Thyroid gland (tissue), 4 donors: Measurements from ENCODE around the gene AP2M1. TPM values are rescaled to one million over a fixed set of nuclear protein-coding genes. Genes with fewer than 3 reads are reported as not detected.
A peak's percentile ranks its signal among the peaks of the same experiment; 100 is the strongest.
"Not testable (repeated sequence)": the region's sequence is repeated elsewhere in the genome, so short reads cannot be mapped to it uniquely, and the experiment has no call there.

Experiments used
- DNase-seq, 2 donors: peaks; one replicate each; pipeline ENCODE4 v3.0.0-alpha.2; 2019
- H3K27ac ChIP-seq, 3 donors: fragments of 200-600 bp; sonication (generic); 1 replicate in 2 of 3; 2 replicates in 1 of 3; pipeline ENCODE4 v1.5.1; 2016 to 2019; ENCODE audit warnings: mild to moderate bottlenecking in 1 of 3, moderate library complexity in 1 of 3
- H3K27me3 ChIP-seq: fragments of 200-600 bp; sonication (generic); one replicate; pipeline ENCODE4 v1.5.1; 2019
- H3K36me3 ChIP-seq, 2 donors: fragments of 200-600 bp; sonication (generic); one replicate each; pipeline ENCODE4 v1.5.1; 2016 to 2019
- H3K4me1 ChIP-seq, 2 donors: fragments of 200-600 bp; sonication (generic); one replicate each; pipeline ENCODE4 v1.5.1; 2017 to 2019
- H3K4me3 ChIP-seq, 3 donors: fragments of 200-600 bp; sonication (generic); replicated peaks in 1 of 3; 1 replicate in 2 of 3; 2 replicates in 1 of 3; pipeline ENCODE4 v1.5.1; 2016; ENCODE audit warnings: mild to moderate bottlenecking in 1 of 3
- H3K9me3 ChIP-seq: fragments of 200-600 bp; sonication (generic); one replicate; pipeline ENCODE4 v1.5.1; 2017
- POLR2A ChIP-seq, 2 donors: fragments of 450-650 bp; IDR thresholded peaks; one replicate each; pipeline ENCODE4 v1.6.1; 2017; ENCODE audit warnings: antibody characterized with exemption in 2 of 2, mild to moderate bottlenecking in 2 of 2, moderate library complexity in 1 of 2
- WGBS, 2 donors: methylation state at CpG; one replicate each; pipeline ENCODE4 v1.1.5; 2017; 5-methylcytosine and 5-hydroxymethylcytosine counted together
- intact Hi-C: fragments of 100-400 bp; cut with DNase I; formaldehyde crosslinking; loops from one replicate; pipeline ENCODE4 v1.15.1; 2023
- total RNA-seq, 4 donors: library from RNA; depleted of rRNA; stranded (reverse); fragments of >200 nt; gene quantifications; one replicate each; pipeline ENCODE4 v1.2.3, GENCODE V29; 2016
- TF ChIP-seq, protein P1 (sequence below), 6 experiments: fragments of 200-600 bp in 3 of 6; fragments of 450-650 bp in 3 of 6; sonication (generic) in 3 of 6; IDR thresholded peaks; one replicate each; pipeline ENCODE4 v1.5.1; 2016 to 2019; ENCODE audit warnings: antibody characterized with exemption in 6 of 6, mild to moderate bottlenecking in 2 of 6, inconsistent platforms in 1 of 6, moderate library complexity in 1 of 6

The AP2M1 gene
- total RNA-seq, 4 donors from 2014 or later, result 180 to 302 (median 212) TPM

DNA sequence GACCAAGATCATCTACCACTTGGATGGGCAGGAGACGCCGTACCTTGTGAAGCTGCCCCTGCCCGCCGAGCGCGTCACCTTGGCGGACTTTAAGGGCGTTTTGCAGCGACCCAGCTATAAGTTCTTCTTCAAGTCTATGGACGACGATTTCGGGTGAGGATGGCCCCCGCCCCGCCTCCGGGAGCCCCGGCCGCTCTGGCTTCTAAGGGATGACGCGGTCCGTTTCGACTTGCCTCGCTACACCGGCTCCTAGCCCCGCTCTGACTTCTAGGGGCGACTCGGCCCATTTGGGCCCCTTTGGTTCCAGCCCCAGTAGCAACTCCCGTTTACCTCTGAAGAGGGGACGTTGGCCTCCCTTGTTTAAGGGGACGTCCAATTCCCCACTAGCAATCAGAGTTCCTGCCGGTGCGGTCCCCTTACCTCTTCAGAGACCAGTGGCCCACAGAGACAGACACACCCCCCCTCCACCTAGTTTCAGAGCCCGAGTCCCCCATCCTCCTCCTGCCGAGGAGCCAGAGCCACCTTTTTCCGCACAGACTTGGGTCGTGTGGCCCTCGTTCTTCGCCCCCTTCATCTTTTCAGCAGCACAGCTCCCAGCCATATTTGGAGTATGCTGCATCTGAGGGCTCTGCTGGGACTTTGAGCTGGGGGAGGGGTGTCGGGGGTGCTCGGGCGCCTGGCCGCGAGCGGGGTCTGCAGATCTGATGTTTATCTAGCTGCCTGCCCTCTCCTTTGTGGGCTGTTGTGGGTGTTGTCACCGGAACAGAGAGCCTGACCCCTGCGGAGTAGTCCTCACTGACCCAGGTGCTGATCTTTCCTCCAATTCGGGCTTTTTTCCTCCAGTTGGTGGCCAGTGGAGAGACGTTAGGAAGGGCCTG lies 18.8 kb upstream of the AP2M1 start:
- Histone ChIP-seq H3K36me3 (no peaks in the 10 kb centered on the region), H3K4me3 (peak overlapping the region; percentile 90 to 98 (median 94)), H3K27ac (peak overlapping the region; percentile 78 to 89 (median 85)), H3K4me1 (peaks cover 26 to 39% of the 10 kb centered on the region in 2 donors), H3K9me3 (no peaks in the 10 kb centered on the region), H3K27me3 (no peaks in the 10 kb centered on the region)
- intact Hi-C loops, result loop anchor here (10.0 kb wide), 1 partner anchor 141 kb away; the partner anchor contains the start of gene ABCC5
- DNase-seq, result peak; percentile 37 to 49
- WGBS, 2 donors, result 1% methylated on average over 31 to 36 of the region's 47 CpGs
- TF ChIP-seq, protein P1, sequence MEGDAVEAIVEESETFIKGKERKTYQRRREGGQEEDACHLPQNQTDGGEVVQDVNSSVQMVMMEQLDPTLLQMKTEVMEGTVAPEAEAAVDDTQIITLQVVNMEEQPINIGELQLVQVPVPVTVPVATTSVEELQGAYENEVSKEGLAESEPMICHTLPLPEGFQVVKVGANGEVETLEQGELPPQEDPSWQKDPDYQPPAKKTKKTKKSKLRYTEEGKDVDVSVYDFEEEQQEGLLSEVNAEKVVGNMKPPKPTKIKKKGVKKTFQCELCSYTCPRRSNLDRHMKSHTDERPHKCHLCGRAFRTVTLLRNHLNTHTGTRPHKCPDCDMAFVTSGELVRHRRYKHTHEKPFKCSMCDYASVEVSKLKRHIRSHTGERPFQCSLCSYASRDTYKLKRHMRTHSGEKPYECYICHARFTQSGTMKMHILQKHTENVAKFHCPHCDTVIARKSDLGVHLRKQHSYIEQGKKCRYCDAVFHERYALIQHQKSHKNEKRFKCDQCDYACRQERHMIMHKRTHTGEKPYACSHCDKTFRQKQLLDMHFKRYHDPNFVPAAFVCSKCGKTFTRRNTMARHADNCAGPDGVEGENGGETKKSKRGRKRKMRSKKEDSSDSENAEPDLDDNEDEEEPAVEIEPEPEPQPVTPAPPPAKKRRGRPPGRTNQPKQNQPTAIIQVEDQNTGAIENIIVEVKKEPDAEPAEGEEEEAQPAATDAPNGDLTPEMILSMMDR (IDR thresholded peaks at IDR 0.05), result no peak
- TF ChIP-seq POLR2A (IDR thresholded peaks at IDR 0.05), result no peak

DNA sequence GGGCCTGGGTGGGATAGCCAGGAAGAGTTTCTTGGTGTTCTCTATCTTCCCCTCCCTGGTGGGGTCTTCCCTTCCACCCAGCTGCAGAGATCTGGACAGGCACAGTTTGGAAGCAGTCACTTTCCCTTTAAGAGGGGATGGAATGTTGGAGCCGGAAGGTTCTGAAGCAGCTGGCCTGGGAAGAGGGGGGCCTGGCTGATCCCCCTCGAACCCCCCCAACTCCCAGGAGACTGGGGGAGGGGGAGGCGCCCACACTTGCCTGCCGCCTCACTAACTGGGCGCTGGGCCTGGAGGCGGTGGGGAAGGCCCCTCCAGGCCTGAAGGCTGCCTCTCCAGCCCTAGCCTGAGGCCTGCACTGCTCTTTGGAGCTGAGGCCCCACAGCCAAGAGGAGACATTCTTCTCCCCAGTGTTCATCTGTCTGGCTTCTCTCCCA lies 18.1 kb upstream of the AP2M1 start:
- TF ChIP-seq, protein P1 (IDR thresholded peaks at IDR 0.05), result no peak
- TF ChIP-seq POLR2A (IDR thresholded peaks at IDR 0.05), result no peak
- intact Hi-C loops, result loop anchor here (10.0 kb wide), 1 partner anchor 142 kb away; the partner anchor contains the start of gene ABCC5
- Histone ChIP-seq H3K27me3 (no peaks in the 10 kb centered on the region), H3K27ac (peak overlapping the region; percentile 78 to 89 (median 85)), H3K4me1 (peaks cover 29 to 45% of the 10 kb centered on the region in 2 donors), H3K36me3 (no peaks in the 10 kb centered on the region), H3K9me3 (no peaks in the 10 kb centered on the region), H3K4me3 (peak overlapping the region; percentile 90 to 98 (median 94))
- 0 to 17% methylated on average over 1 of the region's 6 CpGs for WGBS, 2 donors
- DNase-seq, result peak; percentile 71 to 77

DNA sequence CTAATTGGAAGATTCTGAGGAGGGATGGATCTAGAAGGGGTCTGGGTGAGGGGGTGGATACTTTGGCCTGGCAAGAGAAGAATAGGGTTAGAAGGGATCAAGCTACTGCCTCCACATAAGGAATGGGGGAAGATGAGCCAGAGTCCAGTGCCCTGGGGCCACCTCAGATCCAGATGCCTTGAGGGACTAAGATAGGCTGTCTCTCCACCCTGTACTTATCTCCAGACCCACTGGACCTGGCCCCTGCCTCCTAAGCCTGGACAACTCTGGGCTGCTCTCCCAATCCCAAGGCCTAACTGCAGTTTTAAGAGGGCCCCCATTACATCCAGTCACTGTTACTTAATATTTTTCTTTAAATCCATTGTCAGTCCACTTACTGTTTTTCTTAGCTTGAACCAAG lies 17.4 kb upstream of the AP2M1 start:
- no peaks in the 10 kb centered on the region for H3K36me3 ChIP-seq
- peak overlapping the region; percentile 51 to 89 (median 78) for H3K27ac ChIP-seq
- peaks cover 29 to 49% of the 10 kb centered on the region in 2 donors for H3K4me1 ChIP-seq
- H3K27me3 ChIP-seq, result no peaks in the 10 kb centered on the region
- intact Hi-C loops, result loop anchor here (10.0 kb wide), 1 partner anchor 142 kb away; the partner anchor contains the start of gene ABCC5
- no peaks in the 10 kb centered on the region for H3K9me3 ChIP-seq
- peak overlapping the region in 2 of 3 donors; percentile 94 to 98 for H3K4me3 ChIP-seq
- DNase-seq, result no peak
- TF ChIP-seq, protein P1 (IDR thresholded peaks at IDR 0.05), result no peak
- TF ChIP-seq POLR2A (IDR thresholded peaks at IDR 0.05), result no peak

DNA sequence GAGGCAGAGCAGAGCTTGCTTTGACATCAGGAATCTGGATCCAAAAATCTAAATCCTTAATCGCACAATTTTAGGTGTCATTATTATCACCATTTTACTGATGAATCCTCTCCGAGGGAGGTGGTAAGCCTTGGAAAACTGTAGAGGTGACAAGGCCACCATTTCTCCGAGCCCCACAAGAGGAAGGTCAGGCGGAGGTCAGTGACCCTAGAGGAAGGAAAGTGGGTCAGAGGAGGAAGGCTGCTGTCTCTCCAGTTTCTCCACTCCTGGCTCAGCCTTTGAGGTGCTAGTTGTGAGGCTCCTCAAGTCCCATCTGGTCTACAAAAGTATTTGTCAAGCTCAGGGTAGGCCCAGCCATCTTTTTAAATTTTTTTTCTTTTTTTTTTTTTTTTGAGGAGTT lies 16.3 kb upstream of the AP2M1 start:
- intact Hi-C loops, result loop anchor here (10.0 kb wide), 1 partner anchor 144 kb away; the partner anchor contains the start of gene ABCC5
- H3K27ac ChIP-seq, result no peak overlapping the region
- H3K36me3 ChIP-seq, result peaks cover 0 to under 1% of the 10 kb centered on the region in 2 donors
- 76 to 80% methylated on average over 4 of the region's 4 CpGs for WGBS, 2 donors
- TF ChIP-seq, protein P1 (IDR thresholded peaks at IDR 0.05), result no peak
- no peak for TF ChIP-seq POLR2A (IDR thresholded peaks at IDR 0.05)
- H3K27me3 ChIP-seq, result no peaks in the 10 kb centered on the region
- H3K9me3 ChIP-seq, result no peaks in the 10 kb centered on the region
- no peak for DNase-seq
- H3K4me3 ChIP-seq, result no peak overlapping the region
- peaks cover 29 to 49% of the 10 kb centered on the region in 2 donors for H3K4me1 ChIP-seq

DNA sequence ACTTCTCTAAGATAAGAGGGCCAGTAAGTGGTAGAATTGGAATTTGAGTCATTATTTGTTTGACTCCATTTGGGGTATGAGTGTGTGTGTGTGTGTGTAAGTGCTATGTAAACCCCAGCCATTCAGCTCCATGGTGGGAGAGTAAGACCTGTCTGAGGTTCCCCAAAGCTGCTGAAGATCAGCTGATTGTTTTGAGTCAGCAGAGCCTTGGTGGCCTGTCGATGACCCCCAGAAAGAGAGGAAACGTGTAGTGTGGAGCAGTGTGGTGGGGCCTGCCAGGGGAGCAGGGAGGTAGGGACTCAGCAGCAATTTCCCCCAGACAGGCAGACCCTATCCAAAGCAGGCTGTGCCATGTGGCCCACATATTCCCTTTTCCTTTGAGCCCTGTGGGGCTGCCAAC lies 14.2 kb upstream of the AP2M1 start:
- intact Hi-C loops, result no loop called here
- peaks cover 26 to 43% of the 10 kb centered on the region in 2 donors for H3K4me1 ChIP-seq
- 32 to 50% methylated on average over 2 of the region's 2 CpGs for WGBS, 2 donors

DNA sequence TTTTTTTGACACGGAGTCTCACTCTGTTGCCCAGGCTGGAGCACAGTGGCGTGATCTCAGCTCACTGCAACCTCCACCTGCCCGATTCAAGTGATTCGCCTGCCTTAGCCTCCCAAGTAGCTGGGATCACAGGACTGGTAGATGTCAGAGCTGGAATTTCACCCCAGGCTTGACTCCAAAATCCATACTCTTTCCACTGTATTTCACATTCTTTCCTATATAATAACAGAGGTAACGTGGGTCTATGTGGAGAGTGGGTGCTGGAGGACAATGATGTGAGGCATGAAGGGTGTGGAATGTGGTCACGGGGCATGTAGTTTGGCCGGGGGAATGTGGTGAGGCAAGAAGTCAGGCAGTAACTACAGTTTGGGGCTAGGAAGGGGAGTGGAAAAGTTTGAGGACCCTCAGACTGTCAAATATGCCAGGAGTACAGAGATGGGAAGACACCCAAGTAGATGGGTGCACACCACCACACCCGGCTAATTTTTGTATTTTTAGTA lies 12.0 kb upstream of the AP2M1 start:
- intact Hi-C loops, H3K9me3 ChIP-seq, DNase-seq, H3K4me3 ChIP-seq, H3K27me3 ChIP-seq, H3K27ac ChIP-seq: not testable (repeated sequence)
- H3K4me1 ChIP-seq, result peaks cover 17 to 34% of the 10 kb centered on the region in 2 donors
- peaks cover 35 to 42% of the 10 kb centered on the region in 2 donors for H3K36me3 ChIP-seq
- 81 to 82% methylated on average over 8 of the region's 8 CpGs for WGBS, 2 donors

More for the DNA sequence above, 14.2 kb upstream of the AP2M1 start:
- peaks cover 13 to 20% of the 10 kb centered on the region in 2 donors for H3K36me3 ChIP-seq
- no peak overlapping the region for H3K4me3 ChIP-seq
- TF ChIP-seq, protein P1 (IDR thresholded peaks at IDR 0.05), result no peak
- no peak for TF ChIP-seq POLR2A (IDR thresholded peaks at IDR 0.05)
- no peaks in the 10 kb centered on the region for H3K27me3 ChIP-seq
- H3K27ac ChIP-seq, result peak overlapping the region in 1 of 3 donors; percentile 13
- no peak for DNase-seq
- no peaks in the 10 kb centered on the region for H3K9me3 ChIP-seq
